Omental fat pad (tissue), 4 donors: Measurements from ENCODE around the gene ADCYAP1R1. TPM values are rescaled to one million over a fixed set of nuclear protein-coding genes. Genes with fewer than 3 reads are reported as not detected.

ENCODE experiments used
- ATAC-seq: fragments of 150-250 bp; one replicate; pipeline ENCODE4 v1.9.1; 2016; ENCODE audit warnings: mild to moderate bottlenecking, moderate library complexity; ENCODE audit not compliant: low FRiP score
- DNase-seq: peaks from one replicate; pipeline ENCODE4 v3.0.0-alpha.2; 2019; ENCODE audit warnings: low spot score
- total RNA-seq, 4 donors: library from RNA; depleted of rRNA; stranded (reverse); fragments of >200 nt; gene quantifications; one replicate each; pipeline ENCODE4 v1.1.0, GENCODE V29; 2016
- TF ChIP-seq, protein P1 (sequence below), 3 donors: fragments of 450-650 bp; IDR thresholded peaks; one replicate each; pipeline ENCODE4 v1.5.1; 2016 to 2017; ENCODE audit warnings: antibody characterized with exemption in 3 of 3, mild to moderate bottlenecking in 3 of 3, moderate library complexity in 2 of 3

Gene ADCYAP1R1
- total RNA-seq, 4 donors from 2014 or later: 3.3 to 60.4 (median 15.7) TPM

DNA sequence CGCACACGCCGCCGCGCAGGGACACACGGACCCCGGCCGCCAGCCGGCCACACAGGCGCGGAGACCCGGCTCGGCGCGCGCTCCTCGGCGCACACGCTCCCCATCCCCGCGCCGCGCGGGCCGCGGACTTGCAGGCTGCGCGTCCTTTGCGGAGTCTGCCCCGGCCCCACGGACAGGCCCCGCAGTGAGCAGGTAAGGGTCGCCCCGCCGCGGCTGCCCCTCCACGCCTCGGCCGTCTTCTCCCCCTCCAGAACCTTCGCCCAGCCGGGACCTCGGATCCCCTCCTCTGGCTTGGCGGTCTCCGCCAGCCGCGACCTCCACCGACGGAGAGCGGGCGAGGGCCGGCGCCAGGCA lies 356 bp downstream of the ADCYAP1R1 start:
- DNase-seq (no peak), ATAC-seq (no peak)
- TF ChIP-seq, protein P1, sequence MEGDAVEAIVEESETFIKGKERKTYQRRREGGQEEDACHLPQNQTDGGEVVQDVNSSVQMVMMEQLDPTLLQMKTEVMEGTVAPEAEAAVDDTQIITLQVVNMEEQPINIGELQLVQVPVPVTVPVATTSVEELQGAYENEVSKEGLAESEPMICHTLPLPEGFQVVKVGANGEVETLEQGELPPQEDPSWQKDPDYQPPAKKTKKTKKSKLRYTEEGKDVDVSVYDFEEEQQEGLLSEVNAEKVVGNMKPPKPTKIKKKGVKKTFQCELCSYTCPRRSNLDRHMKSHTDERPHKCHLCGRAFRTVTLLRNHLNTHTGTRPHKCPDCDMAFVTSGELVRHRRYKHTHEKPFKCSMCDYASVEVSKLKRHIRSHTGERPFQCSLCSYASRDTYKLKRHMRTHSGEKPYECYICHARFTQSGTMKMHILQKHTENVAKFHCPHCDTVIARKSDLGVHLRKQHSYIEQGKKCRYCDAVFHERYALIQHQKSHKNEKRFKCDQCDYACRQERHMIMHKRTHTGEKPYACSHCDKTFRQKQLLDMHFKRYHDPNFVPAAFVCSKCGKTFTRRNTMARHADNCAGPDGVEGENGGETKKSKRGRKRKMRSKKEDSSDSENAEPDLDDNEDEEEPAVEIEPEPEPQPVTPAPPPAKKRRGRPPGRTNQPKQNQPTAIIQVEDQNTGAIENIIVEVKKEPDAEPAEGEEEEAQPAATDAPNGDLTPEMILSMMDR (IDR thresholded peaks at IDR 0.05): no peak

- TF ChIP-seq, protein P1 (IDR thresholded peaks at IDR 0.05): no peak
- DNase-seq: no peak
- ATAC-seq: no peak
These were observed 913 bp downstream of the ADCYAP1R1 start for GRCh38 chr7:31052841-31053601.

GRCh38 chr7:31053986-31054385 lies 1.9 kb downstream of the ADCYAP1R1 start:
- DNase-seq: no peak
- TF ChIP-seq, protein P1 (IDR thresholded peaks at IDR 0.05): no peak
- ATAC-seq: no peak

DNA sequence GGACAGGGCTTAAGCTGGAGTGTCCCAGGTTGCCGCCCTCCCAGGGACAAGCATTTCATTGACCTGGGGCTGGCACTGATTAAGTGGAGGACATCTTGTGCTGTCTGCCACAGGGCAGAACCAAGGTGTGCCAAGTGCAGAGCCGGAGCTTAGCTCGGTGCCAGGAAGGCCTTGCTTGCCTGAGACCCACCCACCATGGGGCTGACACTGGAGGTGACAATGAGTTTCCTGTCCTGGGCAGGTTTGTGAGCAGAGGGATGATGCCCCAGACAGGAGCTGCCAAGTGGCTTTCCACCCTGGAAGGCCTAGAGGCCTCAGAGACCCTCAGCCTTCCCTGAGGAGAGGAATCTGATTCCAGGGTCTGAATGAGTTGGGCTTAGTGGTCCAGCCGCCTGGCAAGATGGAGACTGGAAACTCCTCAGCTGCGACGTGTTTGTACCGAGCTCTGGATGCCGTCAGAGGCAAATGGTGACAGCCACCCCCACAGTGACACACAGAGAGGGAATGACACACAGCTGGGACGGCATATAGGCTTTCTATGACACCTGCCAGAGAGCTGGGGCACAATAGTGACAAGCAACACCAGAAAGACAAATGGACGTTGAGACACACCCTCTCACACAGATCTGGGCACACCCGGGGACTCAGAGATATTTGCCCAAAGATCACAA lies 2.6 kb downstream of the ADCYAP1R1 start:
- ATAC-seq: no peak
- no peak for DNase-seq
- TF ChIP-seq, protein P1 (IDR thresholded peaks at IDR 0.05): no peak

- ATAC-seq (no peak), DNase-seq (no peak)
- TF ChIP-seq, protein P1 (IDR thresholded peaks at IDR 0.05): no peak
These were observed 3.4 kb downstream of the ADCYAP1R1 start for GRCh38 chr7:31055471-31055870.

- TF ChIP-seq, protein P1 (IDR thresholded peaks at IDR 0.05): no peak
- no peak for DNase-seq
- no peak for ATAC-seq
These were observed 4.8 kb downstream of the ADCYAP1R1 start for GRCh38 chr7:31056775-31057346.
